ENCODE measurements around the gene PLOD3.
"Not testable (repeated sequence)": the region's sequence is repeated elsewhere in the genome, so short reads cannot be mapped to it uniquely, and the experiment has no call there.

Gene PLOD3

DNA sequence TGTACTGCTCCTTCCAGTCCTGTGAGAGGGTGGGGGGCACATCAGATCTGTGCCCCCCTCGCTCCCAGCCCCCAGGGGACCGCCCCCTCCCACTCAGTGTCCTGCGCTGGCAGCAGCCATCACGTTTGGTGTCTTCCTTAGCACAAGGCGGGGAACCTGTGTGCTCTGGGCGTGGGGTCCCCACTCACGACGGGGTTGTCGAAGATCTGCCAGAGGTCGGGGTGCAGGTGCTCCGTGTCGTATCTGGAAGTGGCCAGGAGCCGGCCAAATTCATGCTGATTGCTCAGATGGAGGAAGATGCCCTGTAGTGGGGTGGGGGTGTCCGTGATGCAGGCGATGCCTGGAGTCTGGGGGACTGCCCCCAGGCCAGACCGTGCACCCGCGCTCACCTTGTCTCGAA is 7.2 kb downstream of the PLOD3 start:
- DNase-seq (ENCODE audit: low spot score), result no peak

DNA sequence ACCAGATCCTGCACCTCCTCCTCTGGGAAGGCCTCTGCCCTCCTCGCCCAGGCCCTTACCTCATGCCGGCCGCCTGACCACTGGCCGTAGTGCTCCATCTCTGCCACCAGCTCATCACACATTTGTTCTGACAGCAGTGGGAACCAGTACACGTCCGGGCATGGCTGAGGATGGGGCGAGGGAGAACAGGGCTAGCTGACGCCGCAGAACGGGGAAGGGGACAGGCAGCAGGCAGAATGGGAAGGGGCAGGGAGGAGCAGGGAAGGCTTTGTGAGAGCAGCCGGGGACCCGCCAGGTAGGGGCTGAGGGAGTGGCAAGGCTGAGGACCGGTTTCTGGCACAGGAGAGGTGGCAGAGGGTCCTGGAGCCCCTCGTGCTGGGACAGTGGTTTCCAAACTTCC is 8.6 kb downstream of the PLOD3 start:
- DNase-seq (ENCODE audit: low spot score), result no peak

DNA sequence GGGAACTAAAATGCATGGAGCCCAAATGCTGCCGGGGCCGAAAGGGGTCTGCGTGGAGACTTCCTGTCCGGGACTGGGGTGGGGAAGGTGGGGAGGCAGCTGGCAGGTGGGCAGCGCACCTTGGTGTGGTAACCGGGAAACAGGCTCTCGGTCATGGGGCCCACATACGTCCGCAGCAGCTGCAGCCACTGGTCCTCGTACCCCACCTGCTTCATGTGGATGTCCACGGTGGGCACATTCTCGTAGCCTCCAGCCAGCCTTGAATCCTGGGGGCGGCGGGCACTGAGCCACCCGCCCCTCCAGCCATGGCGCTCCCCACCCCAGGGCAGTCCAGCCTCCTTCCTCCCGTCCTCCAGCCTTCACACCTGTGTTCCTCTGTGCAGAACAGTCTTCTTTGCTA is 9.9 kb downstream of the PLOD3 start:
- DNase-seq (ENCODE audit: low spot score), result no peak

- no peak for DNase-seq (ENCODE audit: low spot score)
Measured at GRCh38 chr7:101206665-101207042, 10.7 kb downstream of the PLOD3 start.

- no peak for DNase-seq (ENCODE audit: low spot score)
Measured at GRCh38 chr7:101205901-101206664, 11.3 kb downstream of the PLOD3 start.

GRCh38 chr7:101203740-101204738 is 13.3 kb downstream of the PLOD3 start:
- DNase-seq (ENCODE audit: low spot score), result not testable (repeated sequence)

GRCh38 chr7:101202603-101202918 is 14.8 kb downstream of the PLOD3 start:
- no peak for DNase-seq (ENCODE audit: low spot score)

GRCh38 chr7:101201695-101202602 is 15.4 kb downstream of the PLOD3 start:
- DNase-seq (ENCODE audit: low spot score), result no peak

GRCh38 chr7:101200862-101201599 is 16.4 kb downstream of the PLOD3 start, which contains the start of gene MOGAT3:
Gene MOGAT3 (minus strand): TSS chr7:101201036. CDS start chr7:101200854, 182 bp downstream.
- no peak for DNase-seq (ENCODE audit: low spot score)

DNA sequence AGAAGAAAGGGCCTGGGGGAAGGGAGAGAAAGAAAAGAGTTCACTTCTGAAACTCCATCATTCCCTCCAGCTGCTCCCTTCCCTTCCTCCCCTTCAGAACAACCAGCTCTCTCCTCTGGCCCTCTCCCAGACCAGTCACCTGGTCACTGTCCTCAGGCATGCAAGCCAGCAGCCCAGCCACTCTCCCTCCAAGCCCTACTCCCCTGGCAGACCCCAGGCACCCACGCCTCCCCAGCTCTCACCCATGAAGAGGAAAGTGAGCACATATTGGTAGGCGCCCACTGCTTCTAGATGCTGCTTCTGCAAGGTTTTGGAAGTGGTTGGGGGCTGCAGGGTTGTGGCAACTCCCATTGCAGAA is 16.9 kb downstream of the PLOD3 start:
- no peak for DNase-seq (ENCODE audit: low spot score)

DNA sequence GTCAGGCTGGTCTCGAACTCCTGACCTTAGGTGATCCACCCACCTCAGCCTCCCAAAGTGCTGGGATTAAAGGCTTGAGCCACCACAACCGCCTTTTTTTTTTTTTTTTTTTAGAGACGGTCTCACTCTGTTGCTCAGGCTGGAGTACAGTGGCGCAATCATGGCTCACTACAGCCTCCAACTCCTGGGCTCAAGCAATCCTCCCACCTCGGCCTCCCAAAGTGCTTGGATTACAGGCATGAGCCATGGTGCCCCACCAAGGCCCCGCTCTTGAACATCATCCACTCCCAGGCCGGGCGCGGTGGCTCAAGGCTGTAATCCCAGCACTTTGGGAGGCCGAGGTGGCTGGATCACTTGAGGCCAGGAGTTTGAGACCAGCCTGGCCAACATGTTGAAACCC is 17.9 kb downstream of the PLOD3 start:
- not testable (repeated sequence) for DNase-seq (ENCODE audit: low spot score)

- DNase-seq (ENCODE audit: low spot score), result no peak
Measured at GRCh38 chr7:101198476-101198875, 18.9 kb downstream of the PLOD3 start.

DNA sequence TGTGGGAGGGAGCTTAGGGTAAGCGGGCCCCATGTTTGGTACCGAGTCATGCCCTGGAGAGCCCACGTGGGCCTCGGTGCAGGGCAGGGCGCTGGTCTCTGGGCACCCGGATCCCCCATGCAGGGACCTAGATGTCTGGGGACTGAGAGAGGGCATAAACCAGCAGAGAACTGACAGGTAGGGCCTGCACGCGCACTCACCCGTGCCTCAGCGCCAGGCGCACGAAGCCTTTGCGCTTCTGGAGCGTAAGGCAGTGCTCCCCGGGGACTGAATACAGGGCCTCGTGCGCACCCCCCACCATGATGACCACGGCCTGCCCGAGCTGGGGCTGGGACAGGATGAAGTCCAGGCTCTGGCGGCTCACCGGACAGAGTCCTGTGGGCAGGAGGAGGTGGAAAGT is 19.4 kb downstream of the PLOD3 start:
- DNase-seq (ENCODE audit: low spot score), result no peak

DNA sequence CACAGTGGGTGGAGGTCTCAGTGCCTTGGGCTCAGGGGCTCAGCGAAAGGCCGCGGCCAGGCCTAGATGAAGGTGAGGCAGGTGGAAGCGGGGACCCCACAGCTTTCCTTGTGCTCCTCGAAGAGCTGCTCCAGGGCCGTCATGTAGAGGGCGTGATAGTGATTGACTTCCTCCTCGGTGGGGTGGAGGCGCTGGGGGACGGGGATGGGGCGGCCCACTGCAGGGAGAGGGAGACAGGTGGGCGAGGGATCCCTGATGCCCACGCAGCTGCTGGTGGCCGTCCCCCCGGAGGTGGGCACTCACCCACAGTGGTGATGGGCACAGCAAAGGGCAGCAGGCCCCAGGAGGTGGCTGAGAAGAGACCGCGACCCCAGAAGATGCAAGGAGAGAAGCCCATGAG is 21.5 kb downstream of the PLOD3 start:
- no peak for DNase-seq (ENCODE audit: low spot score)

DNA sequence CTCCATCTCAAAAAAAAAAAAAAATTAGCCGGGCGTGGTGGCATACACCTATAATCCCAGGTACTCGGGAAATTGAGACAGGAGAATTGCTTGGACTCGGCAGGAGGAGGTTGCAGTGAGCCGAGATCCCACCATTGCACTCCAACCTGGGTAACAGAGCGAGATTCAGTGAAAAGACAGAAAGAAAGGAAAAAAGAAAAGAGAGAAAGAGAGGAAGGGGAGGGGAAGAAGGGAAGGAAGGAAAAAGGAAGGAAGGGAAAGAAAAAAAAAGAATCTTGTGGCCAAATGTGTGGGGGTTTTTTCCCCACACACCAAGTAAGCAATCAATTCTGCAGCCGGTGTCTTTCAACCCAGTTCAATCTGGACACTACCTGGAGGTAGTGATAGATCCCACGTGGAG is 28.3 kb downstream of the PLOD3 start:
- DNase-seq (ENCODE audit: low spot score), result no peak

- DNase-seq (ENCODE audit: low spot score), result no peak
Measured at GRCh38 chr7:101186844-101187428, 30.4 kb downstream of the PLOD3 start.

DNA sequence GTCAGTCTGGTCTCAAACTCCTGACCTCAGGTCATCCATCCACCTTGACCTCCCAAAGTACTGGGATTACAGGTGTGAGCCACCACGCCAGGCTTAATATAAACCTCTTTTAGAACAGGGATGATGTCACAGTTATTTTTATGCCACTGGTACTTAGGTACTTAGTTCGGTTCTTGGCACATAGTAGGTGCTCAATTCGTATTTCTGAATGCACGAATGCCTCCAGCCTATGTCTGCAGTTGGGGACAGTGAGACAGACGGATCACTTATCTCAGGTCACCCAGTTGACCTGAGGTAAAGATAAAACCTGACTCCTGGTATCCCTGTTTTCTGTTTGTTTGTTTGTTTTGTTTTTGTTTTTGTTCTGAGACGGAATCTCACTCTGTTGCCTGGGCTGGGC is 31.2 kb downstream of the PLOD3 start:
- DNase-seq (ENCODE audit: low spot score), result no peak

DNA sequence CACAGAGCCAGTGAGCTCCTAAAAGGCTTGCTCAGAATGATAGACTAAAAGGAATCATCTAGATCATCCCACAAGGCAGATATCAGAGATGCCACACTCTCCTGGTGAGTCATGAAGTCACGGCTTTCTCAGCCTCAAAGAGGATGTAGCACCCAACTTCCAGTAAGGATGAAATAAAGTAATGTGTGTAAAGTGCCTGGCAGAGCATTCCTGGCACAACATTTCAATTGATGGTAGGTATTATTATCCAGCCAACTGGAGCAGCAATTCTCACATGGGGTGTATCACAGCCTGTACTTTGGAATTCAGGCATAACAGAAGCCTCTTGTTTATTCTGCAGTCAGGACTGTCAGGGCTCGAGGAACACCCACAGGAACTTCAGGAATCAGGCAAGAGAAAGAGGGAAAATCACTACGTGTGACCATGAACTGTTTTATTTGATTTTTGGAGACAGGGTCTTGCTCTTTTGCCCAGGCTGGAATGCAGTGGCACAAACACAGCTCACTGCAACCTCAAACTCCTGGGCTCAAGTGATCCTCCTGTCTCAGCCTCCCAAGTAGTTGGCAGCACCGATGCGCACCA is 32.0 kb downstream of the PLOD3 start:
- no peak for DNase-seq (ENCODE audit: low spot score)

DNA sequence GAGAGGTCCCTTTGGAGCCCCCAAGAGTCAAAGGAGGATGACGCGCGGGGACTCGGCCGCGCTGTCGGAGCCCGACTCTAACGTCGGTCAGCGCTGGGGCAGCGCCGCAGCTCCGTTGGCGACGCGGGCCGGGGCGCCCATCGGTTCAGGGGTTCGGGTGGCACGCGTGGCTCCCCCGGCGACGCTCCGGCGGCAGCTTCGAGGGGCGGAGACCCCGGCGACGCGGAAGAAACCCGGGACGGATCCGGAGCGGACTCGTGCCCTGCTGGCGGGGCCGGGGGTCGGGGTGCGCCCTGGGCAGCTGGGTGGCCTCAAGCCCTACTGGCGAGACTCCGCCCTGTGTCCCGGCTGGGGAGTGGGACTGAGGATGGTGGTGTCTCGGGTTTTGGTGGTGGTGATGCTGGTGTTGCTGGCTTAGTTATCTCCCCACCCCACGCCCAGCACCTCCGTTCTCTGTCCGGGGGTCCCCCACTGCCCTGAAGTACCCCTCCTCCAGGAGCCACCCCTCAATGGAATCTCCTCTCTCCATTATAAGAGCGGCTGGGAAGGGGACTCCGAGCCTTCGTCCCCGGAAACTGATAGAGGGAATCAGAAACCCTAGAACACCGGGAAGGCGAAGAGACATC is 37.1 kb downstream of the PLOD3 start, which contains the start of gene NAT16:
NAT16 (minus strand) TSS at position 164 of the 626 bp plus-strand sequence. CDS start 5,486 bp downstream, outside the sequence.
- DNase-seq (ENCODE audit: low spot score), result no peak

DNA sequence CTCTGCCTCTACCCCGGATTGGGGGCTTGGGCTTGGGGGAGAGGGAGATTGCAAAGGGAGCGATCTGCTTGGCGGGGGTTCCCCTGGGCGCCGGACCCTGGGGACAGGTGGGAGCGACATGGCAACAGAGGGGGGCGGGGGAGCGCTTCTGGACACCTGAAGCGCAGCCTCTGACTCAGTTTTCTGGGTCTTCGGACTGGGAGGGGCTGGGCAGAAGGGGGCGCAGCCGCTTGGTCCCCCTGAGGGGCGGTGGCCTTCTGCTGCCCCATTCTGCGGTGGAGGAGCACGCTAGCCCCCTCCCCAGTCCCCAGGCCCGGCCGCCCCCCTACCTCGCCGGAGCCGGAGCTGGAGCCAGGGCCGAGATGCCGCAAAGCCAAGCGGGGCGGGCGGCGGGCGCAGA is 37.7 kb downstream of the PLOD3 start:
- DNase-seq (ENCODE audit: low spot score), result no peak

Data from cerebellar cortex (tissue), 1 donor.